Measurements from ENCODE around the gene TUBB4B. TPM values are rescaled to one million over a fixed set of nuclear protein-coding genes. Genes with fewer than 3 reads are reported as not detected.
A peak's percentile ranks its signal among the peaks of the same experiment; 100 is the strongest.
"Not testable (repeated sequence)": the region's sequence is repeated elsewhere in the genome, so short reads cannot be mapped to it uniquely, and the experiment has no call there.

Gene TUBB4B
- total RNA-seq, 3 donors from 2014 or later (not counting 1 experiment from before 2014, with no cell fraction given) = 84.4 to 121 (median 93.9) TPM

GRCh38 chr9:137240318-137240840, 708 bp upstream of the TUBB4B start:
- under 1% methylated on average over 58 of the region's 58 CpGs for WGBS (ENCODE audit: insufficient coverage)
- Mint-ChIP-seq H3K36me3 (no peaks in the 10 kb centered on the region), H3K4me1 (peaks cover 19 to 35% of the 10 kb centered on the region in 2 donors), H3K27ac (peak overlapping the region; percentile 86 to 94), H3K9me3 (no peaks in the 10 kb centered on the region), H3K4me3 (peak overlapping the region; percentile 76), H3K27me3 (ENCODE audit: low read depth in 2 of 2) (peaks cover 0 to 4% of the 10 kb centered on the region in 2 donors)
- Histone ChIP-seq H3K4me1 (ENCODE audit: control insufficient read depth, insufficient read depth, low read length) (peaks cover 59% of the 10 kb centered on the region), H3K27ac (ENCODE audit: low read length) (peak overlapping the region; percentile 81), H3K27me3 (ENCODE audit: control insufficient read depth, insufficient read depth, low read length) (no peaks in the 10 kb centered on the region), H3K36me3 (ENCODE audit: control insufficient read depth, insufficient read depth, low read length) (peaks cover 17% of the 10 kb centered on the region), H3K4me3 (ENCODE audit: low read length) (peak overlapping the region; percentile 46), H3K9me3 (ENCODE audit: control insufficient read depth, insufficient read depth, low read length) (no peaks in the 10 kb centered on the region)
- intact Hi-C loops (cut with micrococcal nuclease) = loop anchor here (5.0 kb wide), 2 partner anchors 38 to 448 kb away; partner anchors contain the start of genes TMEM141 and TPRN
- DNase-seq (peak in 1 of 2 donors; percentile 87), ATAC-seq (peak; percentile 22 to 43 (median 32))
- no peak for TF ChIP-seq CTCF (IDR thresholded peaks at IDR 0.05)

- H3K4me1 Mint-ChIP-seq = peaks cover 19 to 33% of the 10 kb centered on the region in 2 donors
- peak; percentile 64 to 75 for DNase-seq
- Histone ChIP-seq H3K9me3 (ENCODE audit: control insufficient read depth, insufficient read depth, low read length) (no peaks in the 10 kb centered on the region), H3K27ac (ENCODE audit: low read length) (peak overlapping the region; percentile 60), H3K4me1 (ENCODE audit: control insufficient read depth, insufficient read depth, low read length) (peaks cover 46% of the 10 kb centered on the region), H3K4me3 (ENCODE audit: low read length) (peak overlapping the region; percentile 41), H3K27me3 (ENCODE audit: control insufficient read depth, insufficient read depth, low read length) (no peaks in the 10 kb centered on the region), H3K36me3 (ENCODE audit: control insufficient read depth, insufficient read depth, low read length) (peaks cover 17% of the 10 kb centered on the region)
- intact Hi-C loops (cut with micrococcal nuclease) = loop anchor here (1.0 to 5.0 kb wide), 4 partner anchors 14 to 449 kb away; partner anchors contain the start of genes NELFB, TMEM141 and TPRN
- no peaks in the 10 kb centered on the region for H3K9me3 Mint-ChIP-seq
- H3K27me3 Mint-ChIP-seq (ENCODE audit: low read depth in 2 of 2) = peaks cover 0 to 4% of the 10 kb centered on the region in 2 donors
- no peak for TF ChIP-seq CTCF (IDR thresholded peaks at IDR 0.05)
- whole genome bisulfite sequencing (ENCODE audit: insufficient coverage) = 4% methylated on average over 83 of the region's 83 CpGs
- H3K27ac Mint-ChIP-seq = peak overlapping the region; percentile 86 to 94
- peak overlapping the region; percentile 80 for H3K4me3 Mint-ChIP-seq
- ATAC-seq = peak; percentile 20 to 33 (median 27)
- H3K36me3 Mint-ChIP-seq = no peaks in the 10 kb centered on the region
Observed at GRCh38 chr9:137241490-137242268, 592 bp downstream of the TUBB4B start.

GRCh38 chr9:137242269-137243203, 1.4 kb downstream of the TUBB4B start:
- Mint-ChIP-seq H3K36me3 (no peaks in the 10 kb centered on the region), H3K27me3 (ENCODE audit: low read depth in 2 of 2) (peaks cover 0 to 4% of the 10 kb centered on the region in 2 donors), H3K9me3 (no peaks in the 10 kb centered on the region), H3K4me1 (peaks cover 19 to 32% of the 10 kb centered on the region in 2 donors), H3K27ac (peak overlapping the region; percentile 86 to 94), H3K4me3 (peak overlapping the region; percentile 80)
- peak overlapping the region; percentile 39 for H3K4me3 ChIP-seq (ENCODE audit: low read length)
- H3K36me3 ChIP-seq (ENCODE audit: control insufficient read depth, insufficient read depth, low read length) = peaks cover 17% of the 10 kb centered on the region
- ATAC-seq = no peak
- no peaks in the 10 kb centered on the region for H3K27me3 ChIP-seq (ENCODE audit: control insufficient read depth, insufficient read depth, low read length)
- DNase-seq = no peak
- WGBS (ENCODE audit: insufficient coverage) = 87% methylated on average over 36 of the region's 36 CpGs
- intact Hi-C loops (cut with micrococcal nuclease) = loop anchor here (5.0 kb wide), 2 partner anchors 40 to 450 kb away; partner anchors contain the start of genes TMEM141 and TPRN
- TF ChIP-seq CTCF (IDR thresholded peaks at IDR 0.05) = no peak
- no peak overlapping the region for H3K27ac ChIP-seq (ENCODE audit: low read length)
- peaks cover 38% of the 10 kb centered on the region for H3K4me1 ChIP-seq (ENCODE audit: control insufficient read depth, insufficient read depth, low read length)
- no peaks in the 10 kb centered on the region for H3K9me3 ChIP-seq (ENCODE audit: control insufficient read depth, insufficient read depth, low read length)

DNA sequence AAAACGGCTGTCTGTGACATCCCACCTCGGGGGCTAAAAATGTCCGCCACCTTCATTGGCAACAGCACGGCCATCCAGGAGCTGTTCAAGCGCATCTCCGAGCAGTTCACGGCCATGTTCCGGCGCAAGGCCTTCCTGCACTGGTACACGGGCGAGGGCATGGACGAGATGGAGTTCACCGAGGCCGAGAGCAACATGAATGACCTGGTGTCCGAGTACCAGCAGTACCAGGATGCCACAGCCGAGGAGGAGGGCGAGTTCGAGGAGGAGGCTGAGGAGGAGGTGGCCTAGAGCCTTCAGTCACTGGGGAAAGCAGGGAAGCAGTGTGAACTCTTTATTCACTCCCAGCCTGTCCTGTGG, 2.2 kb downstream of the TUBB4B start:
- not testable (repeated sequence) for H3K4me3 ChIP-seq (ENCODE audit: low read length); H3K9me3 Mint-ChIP-seq; H3K4me3 Mint-ChIP-seq; H3K36me3 Mint-ChIP-seq; H3K27me3 Mint-ChIP-seq (ENCODE audit: low read depth in 2 of 2); ATAC-seq; H3K27ac Mint-ChIP-seq; H3K27ac ChIP-seq (ENCODE audit: low read length); H3K9me3 ChIP-seq (ENCODE audit: control insufficient read depth, insufficient read depth, low read length); DNase-seq; H3K27me3 ChIP-seq (ENCODE audit: control insufficient read depth, insufficient read depth, low read length)
- peaks cover 19 to 30% of the 10 kb centered on the region in 2 donors for H3K4me1 Mint-ChIP-seq
- intact Hi-C loops (cut with micrococcal nuclease) = loop anchor here (5.0 kb wide), 2 partner anchors 41 to 451 kb away; partner anchors contain the start of genes TMEM141 and TPRN
- Histone ChIP-seq H3K4me1 (ENCODE audit: control insufficient read depth, insufficient read depth, low read length) (peaks cover 33% of the 10 kb centered on the region), H3K36me3 (ENCODE audit: control insufficient read depth, insufficient read depth, low read length) (peaks cover 17% of the 10 kb centered on the region)
- WGBS (ENCODE audit: insufficient coverage) = 95% methylated on average over 17 of the region's 18 CpGs

All from natural killer cell (primary cell).